ENCODE measurements around the gene GOLGA6L6.
"Not testable (repeated sequence)": the region's sequence is repeated elsewhere in the genome, so short reads cannot be mapped to it uniquely, and the experiment has no call there.

Gene GOLGA6L6

GRCh38 chr15:20541700-20542099 is at the start of gene GOLGA6L6:
Gene GOLGA6L6, minus strand, starts transcription at chr15:20541800. Its CDS starts 91 bp downstream, at chr15:20541709.
- not testable (repeated sequence) for DNase-seq

- DNase-seq, result not testable (repeated sequence)
These were observed 48.5 kb upstream of the GOLGA6L6 start for GRCh38 chr15:20590069-20590468.

DNA sequence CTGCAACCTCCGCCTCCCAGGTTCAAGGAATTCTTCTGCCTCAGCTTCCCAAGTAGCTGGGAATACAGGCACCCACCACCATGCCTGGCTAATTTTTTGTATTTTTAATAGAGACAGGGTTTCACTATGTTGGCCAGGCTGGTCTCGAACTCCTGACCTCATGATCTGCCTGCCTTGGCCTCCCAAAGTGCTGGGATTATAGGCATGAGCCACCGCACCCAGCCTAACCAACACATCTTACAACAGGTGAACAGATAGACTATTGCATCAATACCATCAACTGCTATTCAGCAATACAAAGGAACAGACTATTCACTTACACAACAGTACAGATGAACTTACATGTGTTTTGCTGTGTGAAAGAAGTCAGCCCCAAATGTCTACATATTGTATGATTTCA is 45.2 kb upstream of the GOLGA6L6 start:
- not testable (repeated sequence) for DNase-seq

DNA sequence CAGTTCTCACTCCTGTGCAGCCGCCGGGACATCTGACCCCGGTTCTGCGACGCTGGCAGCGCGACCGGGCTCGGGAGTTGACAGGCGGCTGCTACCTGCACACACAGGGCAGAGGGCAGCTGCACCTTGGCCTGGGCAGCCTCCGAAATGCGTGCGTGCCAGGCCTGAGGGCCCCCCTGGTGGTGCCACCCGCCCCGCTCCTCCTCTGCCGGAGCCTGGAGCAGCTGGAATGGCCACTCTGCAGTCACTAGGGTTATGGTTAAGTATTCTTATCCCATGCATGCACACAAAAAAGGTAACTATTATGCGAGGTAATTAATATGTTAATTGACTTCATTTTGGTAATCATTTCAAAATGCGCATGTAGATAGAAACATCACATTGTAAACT is 41.1 kb upstream of the GOLGA6L6 start:
- not testable (repeated sequence) for DNase-seq

DNA sequence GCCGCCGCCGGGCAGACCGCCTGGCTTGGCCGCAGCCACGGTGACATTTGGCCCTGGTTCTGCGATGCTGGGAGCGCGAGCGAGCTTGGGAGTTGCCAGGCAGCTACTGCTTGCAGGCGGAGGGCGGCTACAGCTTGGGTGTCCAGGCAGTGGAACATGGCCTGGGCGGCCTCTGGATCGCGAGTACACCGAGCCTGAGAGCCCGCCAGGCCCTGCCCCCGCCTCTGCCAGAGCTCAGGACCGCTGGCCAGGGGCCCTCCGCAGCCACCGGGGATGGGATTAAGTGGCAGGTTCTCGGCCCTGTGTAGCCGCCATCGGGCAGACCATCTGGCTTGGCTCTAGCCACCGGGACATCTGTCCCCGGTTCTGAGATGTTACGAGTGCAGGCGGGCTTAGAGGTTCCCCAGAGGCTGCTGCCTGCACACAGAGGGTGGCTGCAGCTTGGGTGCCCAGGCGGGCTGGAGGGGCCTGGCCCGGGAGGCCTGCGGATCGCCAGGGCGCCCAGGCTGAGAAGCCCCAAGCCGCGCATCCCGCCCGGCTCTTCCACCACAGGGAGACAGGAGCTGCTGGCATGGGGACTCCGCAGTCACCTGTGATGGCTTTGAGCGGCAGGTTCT is 40.6 kb upstream of the GOLGA6L6 start:
- not testable (repeated sequence) for DNase-seq

DNA sequence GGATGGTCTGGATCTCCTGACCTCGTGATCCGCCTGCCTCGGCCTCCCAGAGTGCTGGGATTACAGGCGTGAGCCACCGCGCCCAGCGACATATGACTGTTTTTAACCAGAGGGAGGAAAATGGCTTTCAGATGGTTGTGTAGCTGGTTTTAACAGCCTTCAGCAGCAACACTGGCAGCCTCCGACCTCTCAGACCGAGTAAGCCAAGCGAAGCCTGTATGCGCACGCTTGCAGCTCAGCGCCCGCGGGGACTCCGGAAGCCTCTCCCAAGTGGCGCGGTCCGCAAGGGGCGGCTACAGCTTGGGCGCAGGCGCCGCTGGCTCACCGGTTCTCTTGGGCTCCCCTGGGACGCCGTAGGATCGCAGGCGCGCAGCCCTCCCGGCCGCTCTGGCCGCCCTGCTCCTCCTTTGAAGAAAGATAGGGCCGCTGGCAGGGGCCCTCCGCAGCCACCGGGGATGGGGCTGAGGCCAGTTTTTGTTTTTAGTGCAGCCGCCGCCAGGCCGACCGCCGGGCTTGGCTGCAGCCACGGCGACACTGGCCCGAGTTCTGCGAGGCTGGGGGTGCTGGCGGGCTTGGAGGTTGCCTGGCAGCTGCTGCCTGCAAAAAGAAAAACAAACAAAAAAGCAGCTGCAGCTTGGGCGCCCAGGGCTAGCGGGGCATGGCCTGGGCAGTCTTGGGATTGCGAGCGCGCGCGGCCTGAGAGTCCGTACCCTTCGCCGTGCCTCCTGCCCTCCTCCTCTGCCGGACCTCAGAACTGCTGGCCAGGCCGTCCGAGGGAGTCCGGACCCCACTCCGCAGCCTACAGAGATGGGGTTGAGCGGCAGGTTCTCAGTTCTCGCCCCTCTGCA is 39.9 kb upstream of the GOLGA6L6 start:
- DNase-seq, result not testable (repeated sequence)

- not testable (repeated sequence) for DNase-seq
These were observed 38.1 kb upstream of the GOLGA6L6 start for GRCh38 chr15:20579662-20580061.

DNA sequence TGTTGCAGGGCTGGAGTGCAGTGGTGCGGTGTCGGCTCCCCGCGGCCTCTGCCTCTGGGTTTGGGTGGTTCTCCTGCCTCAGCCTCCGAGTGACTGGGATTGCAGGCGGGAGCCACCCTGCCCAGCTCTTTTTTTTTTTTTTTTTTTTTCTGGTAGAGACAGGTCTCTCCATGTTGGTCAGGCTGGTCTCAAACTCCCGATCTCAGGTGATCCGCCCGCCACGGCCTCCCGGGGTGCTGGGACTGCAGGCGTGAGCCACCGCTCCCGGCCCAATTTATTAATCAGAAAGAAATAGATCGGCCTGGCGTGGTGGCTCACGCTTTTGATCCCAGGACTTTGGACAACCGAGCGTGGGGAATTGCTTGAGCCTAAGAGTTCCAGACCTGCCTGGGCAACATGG is 9.7 kb upstream of the GOLGA6L6 start:
- DNase-seq, result not testable (repeated sequence)

DNA sequence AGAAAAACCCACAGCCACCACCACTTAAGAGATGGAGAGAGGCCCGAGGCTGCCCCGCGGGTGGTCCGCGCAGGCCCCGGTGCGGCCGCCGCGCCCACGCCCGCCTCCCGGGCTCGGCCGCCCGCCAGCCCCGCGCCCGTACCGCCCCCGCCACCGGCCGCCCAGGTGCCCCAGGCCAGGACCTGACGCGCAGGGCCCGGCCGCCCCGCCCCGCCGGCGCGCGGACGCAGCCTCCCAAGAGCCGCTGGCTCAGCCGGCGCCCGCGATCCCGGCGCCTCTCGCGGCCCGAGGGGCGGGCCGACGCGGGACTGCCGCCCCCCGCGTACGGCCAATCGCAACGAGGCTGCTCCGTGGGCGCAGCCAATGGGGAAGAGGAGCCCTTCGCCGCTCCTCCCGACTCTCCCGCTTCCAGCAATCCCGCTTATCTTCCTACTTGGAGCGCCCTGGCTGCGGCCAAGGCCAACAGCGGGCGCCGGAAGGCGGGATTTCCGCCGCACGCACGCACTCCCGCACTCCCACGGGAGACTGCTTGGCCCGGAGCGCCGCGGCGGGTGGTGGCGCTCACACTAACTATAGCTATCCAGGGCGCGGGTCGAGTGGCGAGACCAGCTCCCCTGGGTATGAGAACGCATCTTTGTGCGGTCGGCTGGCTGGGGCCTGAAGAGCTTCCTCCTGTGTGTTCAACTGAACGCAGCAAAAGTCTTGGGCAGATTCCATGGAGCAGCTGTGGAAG is 35.5 kb downstream of the GOLGA6L6 start:
- not testable (repeated sequence) for DNase-seq

GRCh38 chr15:20502839-20503238 is 38.8 kb downstream of the GOLGA6L6 start:
- DNase-seq, result not testable (repeated sequence)

DNA sequence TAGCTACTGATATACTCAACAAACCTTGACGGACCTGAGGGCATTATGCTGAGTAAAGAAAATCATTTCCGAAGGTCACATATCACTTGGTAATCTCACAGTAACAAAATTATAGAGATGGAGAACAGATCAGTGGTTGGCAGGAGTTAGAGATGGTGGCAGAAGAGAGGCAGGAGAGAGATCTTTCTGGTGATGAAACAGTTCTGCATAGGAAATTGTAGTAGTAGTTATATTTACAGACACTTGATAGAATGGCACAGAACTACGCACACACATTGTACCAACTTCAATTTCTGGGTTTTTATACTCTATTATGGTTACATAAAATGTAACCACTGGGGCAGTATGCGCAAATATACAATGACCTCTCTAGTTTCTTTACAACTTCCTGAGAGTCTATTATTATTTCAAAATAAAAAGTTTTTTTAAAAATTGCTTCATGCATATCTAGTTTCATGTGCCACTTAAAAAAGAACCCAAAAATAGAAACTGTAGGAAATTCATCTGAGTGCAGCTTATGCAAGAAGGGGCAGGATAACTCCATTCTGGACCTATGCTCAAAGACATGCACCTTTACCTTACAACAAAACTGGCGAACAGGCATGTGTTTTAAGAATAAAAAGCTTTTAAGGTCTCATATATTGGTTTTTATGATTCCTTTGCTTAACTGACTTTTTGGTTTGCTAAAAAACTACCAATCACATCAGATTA is 39.9 kb downstream of the GOLGA6L6 start:
- DNase-seq, result not testable (repeated sequence)

DNA sequence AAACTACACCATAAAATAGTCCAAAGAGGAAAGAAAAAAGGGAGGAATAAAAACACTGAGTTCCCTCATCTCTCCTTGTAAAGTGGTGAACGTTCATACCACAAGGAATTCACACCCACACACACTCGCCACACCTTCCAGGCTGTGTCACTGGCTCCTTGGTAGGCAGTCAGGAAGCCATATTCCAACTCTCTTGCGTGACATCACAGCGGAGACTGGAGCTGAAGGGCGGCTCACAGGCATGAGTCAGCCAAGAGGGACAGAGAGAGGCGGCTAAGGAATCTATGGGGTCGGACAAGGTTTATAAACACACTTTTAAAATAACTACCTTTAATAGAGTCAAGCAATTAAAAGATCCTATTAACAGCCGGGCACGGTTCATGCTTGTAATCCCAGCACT is 43.8 kb downstream of the GOLGA6L6 start:
- DNase-seq, result not testable (repeated sequence)

DNA sequence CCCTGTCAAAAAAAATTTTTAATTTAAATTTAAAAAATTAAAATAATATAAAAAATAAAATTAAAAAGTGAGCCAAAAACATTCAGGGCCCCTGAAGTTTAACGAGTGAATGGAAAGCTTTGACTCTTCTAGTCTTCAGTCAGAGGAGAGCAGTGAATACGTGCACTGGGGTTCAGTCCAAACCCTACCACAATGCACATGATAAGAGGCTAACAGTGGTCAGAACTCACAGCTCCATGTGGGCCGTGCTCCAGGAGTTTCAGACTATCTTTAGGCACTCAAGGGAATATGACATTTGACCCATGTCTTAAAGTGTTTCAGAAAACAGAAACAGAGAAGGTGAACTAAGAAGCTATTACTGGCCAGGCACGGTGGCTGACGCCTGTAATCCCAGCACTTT is 48.6 kb downstream of the GOLGA6L6 start:
- not testable (repeated sequence) for DNase-seq

GRCh38 chr15:20492598-20492997 is 49.0 kb downstream of the GOLGA6L6 start:
- DNase-seq, result not testable (repeated sequence)

GRCh38 chr15:20489320-20489719 is 52.3 kb downstream of the GOLGA6L6 start:
- DNase-seq, result not testable (repeated sequence)
